Coronary artery (tissue), 2 donors: Measurements from ENCODE around the gene KCNAB2.

Experiments
- DNase-seq: peaks from one replicate; pipeline ENCODE4 v3.0.0-alpha.2; 2017; ENCODE audit warnings: low spot score
- H3K27ac ChIP-seq, 2 donors: fragments of 200-600 bp; sonication (generic); one replicate each; pipeline ENCODE4 v1.5.1; 2016 to 2019
- H3K4me3 ChIP-seq: fragments of 200-600 bp; sonication (generic); 2 replicates; pipeline ENCODE4 v1.5.1; 2016; ENCODE audit warnings: mild to moderate bottlenecking, moderate library complexity
- CTCF ChIP-seq: fragments of 200-600 bp; sonication (generic); IDR thresholded peaks from one replicate; pipeline ENCODE4 v1.5.1; 2019; ENCODE audit warnings: antibody characterized with exemption

KCNAB2 gene

GRCh38 chr1:6068073-6068472 lies 22.4 kb downstream of the KCNAB2 start:
- no peak for DNase-seq
- no peak for TF ChIP-seq CTCF
- no peak overlapping the region for H3K4me3 ChIP-seq
- no peak overlapping the region for H3K27ac ChIP-seq

- no peak for DNase-seq
- no peak for TF ChIP-seq CTCF
Measured at GRCh38 chr1:6068932-6069331, 23.2 kb downstream of the KCNAB2 start.

GRCh38 chr1:6069573-6069972 lies 23.9 kb downstream of the KCNAB2 start:
- no peak for TF ChIP-seq CTCF
- no peak overlapping the region for H3K27ac ChIP-seq
- DNase-seq: no peak
- H3K4me3 ChIP-seq: no peak overlapping the region

More at GRCh38 chr1:6068932-6069331, 23.2 kb downstream of the KCNAB2 start:
- Histone ChIP-seq H3K27ac (no peak overlapping the region), H3K4me3 (no peak overlapping the region)

- Histone ChIP-seq H3K4me3 (no peak overlapping the region), H3K27ac (no peak overlapping the region)
- TF ChIP-seq CTCF: no peak
- DNase-seq: no peak
Measured at GRCh38 chr1:6070450-6070974, 24.8 kb downstream of the KCNAB2 start.

- TF ChIP-seq CTCF: no peak
- DNase-seq: no peak
- Histone ChIP-seq H3K4me3 (no peak overlapping the region), H3K27ac (no peak overlapping the region)
Measured at GRCh38 chr1:6071219-6071618, 25.5 kb downstream of the KCNAB2 start.

GRCh38 chr1:6072774-6073479 lies 27.2 kb downstream of the KCNAB2 start:
- Histone ChIP-seq H3K4me3 (no peak overlapping the region), H3K27ac (no peak overlapping the region)
- no peak for DNase-seq
- no peak for TF ChIP-seq CTCF

GRCh38 chr1:6073480-6074053 lies 27.9 kb downstream of the KCNAB2 start:
- no peak for DNase-seq
- no peak for TF ChIP-seq CTCF

More at GRCh38 chr1:6073480-6074053, 27.9 kb downstream of the KCNAB2 start:
- Histone ChIP-seq H3K4me3 (no peak overlapping the region), H3K27ac (no peak overlapping the region)
